Measurements from ENCODE around the gene IPO4. TPM values are rescaled to one million over a fixed set of nuclear protein-coding genes. Genes with fewer than 3 reads are reported as not detected.

Gene IPO4
- total and polyA plus RNA-seq, 2 experiments from 2014 or later: 32.0 to 34.5 TPM

GRCh38 chr14:24137529-24138395, 50.9 kb downstream of the IPO4 start:
- Histone ChIP-seq H3K36me3 (peaks cover 15% of the 10 kb centered on the region), H3K4me3 (no peak overlapping the region), H3K27me3 (no peaks in the 10 kb centered on the region), H3K4me1 (ENCODE audit: low read depth) (peaks cover 14% of the 10 kb centered on the region), H3K27ac (peak overlapping the region; percentile 25), H3K9me3 (ENCODE audit: low read depth) (no peaks in the 10 kb centered on the region)
- TF ChIP-seq, protein P1, sequence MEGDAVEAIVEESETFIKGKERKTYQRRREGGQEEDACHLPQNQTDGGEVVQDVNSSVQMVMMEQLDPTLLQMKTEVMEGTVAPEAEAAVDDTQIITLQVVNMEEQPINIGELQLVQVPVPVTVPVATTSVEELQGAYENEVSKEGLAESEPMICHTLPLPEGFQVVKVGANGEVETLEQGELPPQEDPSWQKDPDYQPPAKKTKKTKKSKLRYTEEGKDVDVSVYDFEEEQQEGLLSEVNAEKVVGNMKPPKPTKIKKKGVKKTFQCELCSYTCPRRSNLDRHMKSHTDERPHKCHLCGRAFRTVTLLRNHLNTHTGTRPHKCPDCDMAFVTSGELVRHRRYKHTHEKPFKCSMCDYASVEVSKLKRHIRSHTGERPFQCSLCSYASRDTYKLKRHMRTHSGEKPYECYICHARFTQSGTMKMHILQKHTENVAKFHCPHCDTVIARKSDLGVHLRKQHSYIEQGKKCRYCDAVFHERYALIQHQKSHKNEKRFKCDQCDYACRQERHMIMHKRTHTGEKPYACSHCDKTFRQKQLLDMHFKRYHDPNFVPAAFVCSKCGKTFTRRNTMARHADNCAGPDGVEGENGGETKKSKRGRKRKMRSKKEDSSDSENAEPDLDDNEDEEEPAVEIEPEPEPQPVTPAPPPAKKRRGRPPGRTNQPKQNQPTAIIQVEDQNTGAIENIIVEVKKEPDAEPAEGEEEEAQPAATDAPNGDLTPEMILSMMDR (IDR thresholded peaks at IDR 0.05; ENCODE audit: low read depth, low read length): no peak
- no peak for DNase-seq (ENCODE audit: low read depth in 1 of 2, low spot score in 1 of 2)

DNA sequence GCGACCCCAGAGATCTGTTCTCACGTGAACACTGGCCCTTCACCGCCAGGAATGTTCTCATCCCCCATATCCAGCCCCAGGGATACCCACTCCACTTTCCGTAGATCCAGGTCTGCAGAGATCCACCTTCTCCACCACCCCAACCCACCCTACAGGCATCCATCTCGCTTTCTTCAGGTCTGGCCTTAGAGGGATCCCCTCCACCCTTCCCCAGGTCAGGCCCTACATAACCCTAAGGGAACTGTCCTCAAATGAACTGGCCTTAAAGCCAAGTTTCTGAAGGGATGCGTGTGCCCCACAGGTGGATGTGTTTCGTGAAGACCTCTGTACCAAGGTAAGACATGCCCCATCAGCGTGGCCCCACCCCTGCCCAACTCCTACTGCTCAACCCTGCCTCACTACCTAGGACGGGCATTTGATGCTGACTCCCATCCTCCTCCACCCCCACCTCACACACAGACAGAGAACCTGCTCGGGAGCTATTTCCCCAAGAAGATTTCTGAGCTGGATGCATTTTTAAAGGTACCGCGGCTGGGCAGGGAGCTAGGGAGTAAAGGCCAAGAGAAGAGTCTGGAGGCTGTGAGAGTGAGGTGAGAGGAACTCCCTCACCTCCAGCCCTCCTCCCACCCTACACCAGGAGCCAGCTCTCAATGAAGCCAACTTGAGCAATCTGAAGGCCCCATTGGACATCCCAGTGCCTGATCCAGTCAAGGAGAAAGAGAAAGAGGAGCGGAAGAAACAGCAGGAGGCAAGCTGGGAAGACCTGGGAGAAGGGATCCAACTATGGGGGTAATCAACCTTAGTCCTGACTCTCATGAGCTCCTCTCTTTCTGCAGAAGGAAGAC, 51.7 kb downstream of the IPO4 start:
- peak overlapping the region; percentile 25 for H3K27ac ChIP-seq
- no peaks in the 10 kb centered on the region for H3K27me3 ChIP-seq
- H3K4me1 ChIP-seq (ENCODE audit: low read depth): peaks cover 22% of the 10 kb centered on the region
- peaks cover 15% of the 10 kb centered on the region for H3K36me3 ChIP-seq
- no peak for DNase-seq (ENCODE audit: low read depth in 1 of 2, low spot score in 1 of 2)
- H3K9me3 ChIP-seq (ENCODE audit: low read depth): no peaks in the 10 kb centered on the region
- peak overlapping the region; percentile 63 for H3K4me3 ChIP-seq
- TF ChIP-seq, protein P1 (IDR thresholded peaks at IDR 0.05; ENCODE audit: low read depth, low read length): no peak

DNA sequence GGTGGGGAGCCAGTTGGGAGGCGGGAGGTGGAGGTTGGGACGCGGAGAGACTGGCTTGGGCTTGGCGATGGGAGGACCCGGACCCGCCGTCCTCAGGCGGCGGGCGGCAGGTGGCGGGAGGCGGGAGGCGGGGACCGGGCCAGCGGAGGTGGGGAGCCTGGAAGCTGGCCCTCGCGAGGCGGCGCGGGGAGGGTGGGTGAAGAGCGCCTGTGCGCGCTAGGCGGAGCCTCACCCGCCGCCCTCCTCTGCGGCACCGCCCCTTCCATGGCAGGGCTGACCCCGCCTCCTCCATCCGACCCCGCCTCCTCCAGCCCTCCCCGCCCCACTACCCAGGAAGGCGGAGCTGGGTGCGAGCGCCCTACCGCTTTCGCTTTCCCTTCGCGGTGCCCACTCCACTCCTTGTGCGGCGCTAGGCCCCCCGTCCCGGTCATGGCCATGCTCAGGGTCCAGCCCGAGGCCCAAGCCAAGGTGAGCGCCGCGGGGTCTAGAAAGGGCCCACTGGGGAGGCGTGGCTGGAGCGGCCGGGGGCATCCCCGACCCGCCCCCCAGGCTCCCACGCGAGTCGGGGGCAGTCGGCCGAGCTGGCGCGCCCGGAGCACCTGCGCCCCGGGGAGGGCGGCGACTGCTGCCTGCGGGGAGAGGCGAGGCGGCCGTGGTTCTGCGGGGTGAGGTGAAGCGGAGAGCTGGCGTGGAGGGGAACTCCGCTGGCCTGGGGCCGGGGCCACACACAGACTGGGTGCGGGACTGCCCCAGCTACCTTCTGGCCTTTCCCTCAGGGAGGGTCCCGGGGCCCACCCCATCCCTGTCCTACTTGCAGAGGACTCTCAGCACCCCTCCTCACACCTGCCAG, 52.6 kb downstream of the IPO4 start, which contains the start of gene PSME1:
PSME1 (plus strand) TSS at position 361 of the 850 bp plus-strand sequence; CDS start at position 430, 69 bp downstream.
- peak; percentile 91 to 96 for DNase-seq (ENCODE audit: low read depth in 1 of 2, low spot score in 1 of 2)
- TF ChIP-seq, protein P1 (IDR thresholded peaks at IDR 0.05; ENCODE audit: low read depth, low read length): no peak
- no peaks in the 10 kb centered on the region for H3K9me3 ChIP-seq (ENCODE audit: low read depth)
- peak within 1 kb of the TSS; percentile 69 for H3K27ac ChIP-seq
- H3K36me3 ChIP-seq: peaks cover 15% of the 10 kb centered on the region
- H3K4me1 ChIP-seq (ENCODE audit: low read depth): peaks cover 31% of the 10 kb centered on the region
- H3K4me3 ChIP-seq: peak within 1 kb of the TSS; percentile 63
- H3K27me3 ChIP-seq: no peaks in the 10 kb centered on the region

DNA sequence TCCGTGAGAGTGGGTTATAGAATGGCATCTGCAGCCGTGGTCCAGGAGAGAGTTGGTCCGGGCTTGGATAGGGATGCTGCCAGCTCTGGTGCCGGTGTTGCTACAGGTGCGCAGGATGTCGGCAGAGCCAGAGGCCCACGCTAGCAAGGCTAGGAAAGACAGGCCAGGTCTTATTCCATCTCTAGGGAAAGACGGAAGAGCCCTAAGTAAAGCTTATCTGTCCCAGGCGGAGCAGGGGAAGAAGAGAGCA, 53.1 kb downstream of the IPO4 start:
- Histone ChIP-seq H3K27me3 (no peaks in the 10 kb centered on the region), H3K36me3 (peaks cover 15% of the 10 kb centered on the region), H3K4me3 (peak overlapping the region; percentile 63), H3K4me1 (ENCODE audit: low read depth) (peaks cover 36% of the 10 kb centered on the region), H3K27ac (peak overlapping the region; percentile 69), H3K9me3 (ENCODE audit: low read depth) (no peaks in the 10 kb centered on the region)
- TF ChIP-seq, protein P1 (IDR thresholded peaks at IDR 0.05; ENCODE audit: low read depth, low read length): no peak
- no peak for DNase-seq (ENCODE audit: low read depth in 1 of 2, low spot score in 1 of 2)

DNA sequence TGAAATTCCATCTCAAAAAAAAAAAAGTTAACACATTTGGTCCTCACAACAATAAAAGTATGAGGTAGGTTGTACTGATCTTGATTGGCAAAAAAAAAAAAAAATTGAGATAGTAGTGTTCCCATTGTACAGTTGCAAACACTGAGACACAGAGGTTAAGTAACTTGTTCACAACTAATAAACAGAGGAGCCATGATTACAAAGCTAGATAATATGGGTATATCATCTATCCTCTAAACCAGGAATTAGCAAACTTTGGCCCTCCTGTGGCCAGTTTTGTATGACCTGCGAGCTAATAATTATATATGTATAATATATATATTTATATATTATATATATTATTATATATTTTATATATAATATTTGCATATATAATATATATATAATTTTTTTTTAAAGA, 54.9 kb downstream of the IPO4 start:
- Histone ChIP-seq H3K27me3 (no peaks in the 10 kb centered on the region), H3K4me3 (no peak overlapping the region), H3K36me3 (peaks cover 11% of the 10 kb centered on the region), H3K9me3 (ENCODE audit: low read depth) (no peaks in the 10 kb centered on the region), H3K4me1 (ENCODE audit: low read depth) (peaks cover 40% of the 10 kb centered on the region), H3K27ac (no peak overlapping the region)
- DNase-seq (ENCODE audit: low read depth in 1 of 2, low spot score in 1 of 2): no peak
- TF ChIP-seq, protein P1 (IDR thresholded peaks at IDR 0.05; ENCODE audit: low read depth, low read length): no peak
